Umbilical cord (tissue), 2 donors: ENCODE measurements around the gene RASIP1. TPM values are rescaled to one million over a fixed set of nuclear protein-coding genes. Genes with fewer than 3 reads are reported as not detected.
A peak's percentile ranks its signal among the peaks of the same experiment; 100 is the strongest.
"Not testable (repeated sequence)": the region's sequence is repeated elsewhere in the genome, so short reads cannot be mapped to it uniquely, and the experiment has no call there.

Experiments
- DNase-seq: peaks from one replicate; pipeline ENCODE4 v3.0.0-alpha.2; 2015; ENCODE audit warnings: low spot score
- total RNA-seq: library from RNA; depleted of rRNA; stranded (reverse); fragments of >200 nt; gene quantifications from one replicate; pipeline ENCODE4 v1.2.3, GENCODE V29; 2014; ENCODE audit warnings: low replicate concordance; ENCODE audit not compliant: insufficient read depth

RASIP1 gene
- total RNA-seq, 1 donor from 2014 or later = 3.1 TPM

- no peak for DNase-seq
These were observed 31.9 kb downstream of the RASIP1 start for GRCh38 chr19:48708471-48708870.

DNA sequence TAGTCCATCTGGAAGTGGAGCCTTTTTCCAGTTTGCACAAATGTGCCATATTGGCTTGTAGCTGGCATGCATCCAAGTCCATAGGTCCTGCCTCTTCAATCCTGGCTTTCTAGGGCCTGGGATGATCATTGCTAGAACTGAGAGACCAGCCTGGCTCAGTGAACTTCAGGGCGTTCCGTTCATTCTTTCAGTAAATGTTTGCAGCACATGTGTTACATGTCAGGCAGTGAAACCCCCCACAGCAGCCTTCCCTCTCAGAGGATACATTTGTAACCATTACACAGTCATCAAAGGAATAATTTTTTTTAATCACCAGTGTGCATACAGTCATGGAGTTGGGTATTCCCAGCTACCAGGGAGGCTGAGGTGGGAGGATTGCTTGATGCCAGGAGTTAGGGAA, 35.0 kb downstream of the RASIP1 start:
- DNase-seq = no peak

DNA sequence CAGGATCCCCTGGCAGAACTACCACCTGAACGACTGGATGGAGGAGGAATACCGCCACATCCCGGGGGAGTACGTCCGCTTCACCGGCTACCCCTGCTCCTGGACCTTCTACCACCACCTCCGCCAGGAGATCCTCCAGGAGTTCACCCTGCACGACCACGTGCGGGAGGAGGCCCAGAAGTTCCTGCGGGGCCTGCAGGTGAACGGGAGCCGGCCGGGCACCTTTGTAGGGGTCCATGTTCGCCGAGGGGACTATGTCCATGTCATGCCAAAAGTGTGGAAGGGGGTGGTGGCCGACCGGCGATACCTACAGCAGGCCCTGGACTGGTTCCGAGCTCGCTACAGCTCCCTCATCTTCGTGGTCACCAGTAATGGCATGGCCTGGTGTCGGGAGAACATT, 37.1 kb downstream of the RASIP1 start:
- no peak for DNase-seq

DNA sequence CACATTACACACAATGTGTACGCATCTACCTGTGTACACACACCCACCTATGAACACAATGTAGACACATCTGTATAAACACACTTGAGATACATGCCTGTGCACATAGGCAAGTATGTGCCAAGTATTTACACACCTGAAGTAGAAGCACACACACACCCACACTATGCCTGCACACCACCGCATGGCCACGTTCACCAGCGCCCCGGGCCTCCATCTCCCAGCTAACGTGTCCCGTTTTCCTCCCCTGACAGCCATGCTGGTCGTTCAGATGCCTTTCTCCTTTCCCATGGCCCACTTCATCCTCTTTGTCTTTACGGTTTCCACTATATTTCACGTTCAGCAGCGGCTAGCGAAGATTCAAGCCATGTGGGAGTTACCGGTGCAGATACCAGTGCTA, 37.7 kb downstream of the RASIP1 start:
- DNase-seq = no peak

GRCh38 chr19:48698046-48698445, 42.4 kb downstream of the RASIP1 start:
- DNase-seq = peak; percentile 20

DNA sequence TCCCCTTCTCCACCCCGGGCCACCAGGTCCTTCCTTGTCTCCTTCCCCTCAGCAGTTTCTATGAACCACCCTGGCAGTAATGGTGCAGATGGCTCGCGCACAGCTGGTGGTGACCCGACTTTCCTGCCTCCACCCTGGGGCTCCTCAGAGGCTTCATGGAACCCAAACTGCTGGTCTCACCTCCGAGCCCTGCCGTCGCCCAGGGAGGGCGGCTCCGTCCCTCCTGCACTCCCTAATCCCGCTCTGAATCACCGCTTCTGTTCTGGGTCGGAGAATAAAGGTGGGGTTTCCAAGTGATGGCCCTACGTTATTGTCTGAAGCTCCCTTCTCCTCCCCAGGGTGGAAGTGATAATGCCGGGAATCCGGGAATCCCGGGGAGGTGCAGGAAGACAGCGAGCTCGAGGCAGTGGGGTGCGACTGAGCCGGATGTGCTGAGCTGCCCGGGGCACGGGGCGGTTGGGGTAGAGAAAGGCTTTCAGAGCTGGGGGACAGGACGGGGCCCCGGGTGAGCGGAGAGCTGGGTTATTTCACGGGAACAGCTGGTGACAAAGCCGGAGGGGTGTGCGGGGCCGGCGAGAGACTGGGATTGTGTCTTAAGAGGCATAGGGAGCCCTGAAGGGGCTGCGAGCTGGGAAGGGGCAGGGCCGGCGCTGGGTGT, 43.9 kb downstream of the RASIP1 start:
- no peak for DNase-seq

DNA sequence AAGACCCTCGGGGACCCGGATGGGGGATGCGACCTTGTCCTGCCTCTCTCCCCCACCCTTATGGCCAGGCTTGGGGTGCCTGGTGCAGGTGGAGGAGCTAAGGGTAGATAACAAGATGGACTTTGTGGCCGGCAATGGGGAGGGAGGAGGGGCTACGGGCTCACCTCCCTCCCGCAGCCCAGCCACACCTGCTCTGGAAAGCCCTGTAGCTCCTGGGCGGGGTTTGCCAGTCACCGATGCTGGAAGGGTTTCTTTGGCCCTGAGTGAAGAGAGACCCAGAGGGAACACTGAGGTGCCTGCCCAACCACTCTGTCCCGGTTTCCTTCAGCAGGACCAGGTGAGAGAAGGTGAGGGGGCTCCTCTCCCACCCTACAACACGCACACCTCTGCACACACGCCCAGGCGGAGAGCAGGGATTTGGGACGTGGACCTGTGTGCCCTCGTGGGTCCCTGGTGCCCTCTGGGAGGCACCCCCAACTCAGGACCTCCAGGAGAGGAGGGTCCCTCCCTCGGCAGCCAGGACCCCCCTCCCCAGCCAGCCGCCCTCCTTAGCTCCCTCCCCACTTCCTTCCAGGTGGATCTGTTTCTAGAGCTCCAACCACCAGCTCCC, 44.6 kb downstream of the RASIP1 start, which contains the start of gene FUT2:
Gene FUT2 (plus strand): TSS at position 229 of the 610 bp plus-strand sequence. CDS start 6,986 bp downstream, outside the sequence.
- DNase-seq = no peak

DNA sequence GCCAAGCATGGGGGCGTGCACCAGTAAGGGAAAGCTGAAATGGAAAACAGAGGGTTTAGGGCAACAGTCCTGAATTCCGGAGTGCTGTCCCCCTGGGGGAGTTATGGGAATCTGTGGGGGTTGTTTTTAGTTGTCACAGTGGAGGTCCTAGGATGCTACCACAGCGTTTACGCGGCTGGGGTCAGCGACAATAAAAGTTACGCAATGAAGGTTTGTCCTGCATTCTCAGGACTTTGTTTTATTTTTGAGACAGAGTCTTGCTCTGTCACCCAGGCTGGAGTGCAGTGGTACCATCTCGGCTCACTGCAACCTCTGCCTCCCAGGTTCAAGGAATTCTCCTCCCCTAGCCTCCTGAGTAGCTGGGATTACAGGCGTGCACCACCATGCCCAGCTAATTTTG, 46.8 kb downstream of the RASIP1 start:
- DNase-seq = not testable (repeated sequence)

- DNase-seq = no peak
These were observed 51.0 kb downstream of the RASIP1 start for GRCh38 chr19:48689449-48689848.

DNA sequence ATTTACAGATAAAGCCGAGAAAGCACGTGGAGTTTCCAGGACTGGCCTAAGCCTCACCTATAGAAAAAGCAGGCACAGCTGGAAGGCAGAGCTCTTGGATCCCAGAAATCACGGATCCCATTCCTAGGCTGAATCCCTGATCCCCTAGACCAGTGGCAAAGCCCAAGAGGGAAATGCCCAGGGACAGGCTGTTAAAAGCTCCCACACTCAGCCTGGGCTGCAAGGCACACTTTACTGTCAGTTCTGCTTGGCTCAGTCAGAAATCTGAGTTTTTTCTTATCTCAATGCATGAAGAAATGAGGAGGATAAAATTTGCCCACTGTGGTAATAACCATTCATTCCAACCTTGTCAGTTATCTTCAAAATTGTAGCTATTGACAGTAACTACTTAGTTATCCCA, 52.6 kb downstream of the RASIP1 start:
- no peak for DNase-seq

GRCh38 chr19:48686637-48687036, 53.8 kb downstream of the RASIP1 start:
- not testable (repeated sequence) for DNase-seq

GRCh38 chr19:48686088-48686487, 54.3 kb downstream of the RASIP1 start:
- DNase-seq = no peak

DNA sequence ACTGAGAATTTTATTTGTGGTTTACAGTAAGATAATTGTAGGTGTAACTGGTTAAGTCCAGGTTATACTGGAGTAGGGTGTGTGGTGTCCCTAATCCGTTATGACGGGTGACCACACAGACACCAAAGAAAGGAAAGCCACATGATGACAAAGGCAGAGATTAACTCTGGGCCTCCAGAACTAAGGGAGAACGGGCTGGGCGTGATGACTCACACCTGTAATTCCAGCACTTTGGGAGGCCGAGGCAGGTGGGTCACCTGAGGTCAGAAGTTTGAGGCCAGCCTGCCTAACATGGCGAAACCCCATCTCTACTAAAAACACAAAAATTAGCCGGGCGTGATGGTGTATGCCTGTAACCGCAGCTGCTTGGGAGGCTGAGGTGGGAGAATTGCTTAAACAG, 54.8 kb downstream of the RASIP1 start:
- no peak for DNase-seq

- peak; percentile 81 for DNase-seq
These were observed 57.1 kb downstream of the RASIP1 start for GRCh38 chr19:48683349-48683748.

DNA sequence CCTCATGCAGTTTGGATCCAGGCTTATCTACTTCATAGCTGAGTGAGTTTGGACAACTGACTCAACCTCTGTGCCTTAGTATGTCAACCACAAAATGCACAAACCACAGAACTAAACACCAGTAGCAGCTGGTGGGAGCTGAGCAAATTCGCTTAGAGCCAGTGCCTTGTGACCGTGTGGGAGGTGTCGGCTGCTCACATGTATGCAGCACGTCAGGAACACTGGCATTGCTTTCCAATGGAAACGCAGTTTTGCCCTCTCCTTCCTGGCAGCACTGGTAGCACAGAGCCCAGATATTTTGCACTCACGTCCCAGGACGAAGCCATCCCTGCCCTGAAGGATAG, 59.3 kb downstream of the RASIP1 start:
- no peak for DNase-seq

GRCh38 chr19:48680436-48681126, 59.8 kb downstream of the RASIP1 start:
- no peak for DNase-seq

GRCh38 chr19:48680006-48680405, 60.4 kb downstream of the RASIP1 start:
- DNase-seq = not testable (repeated sequence)

GRCh38 chr19:48678201-48678600, 62.2 kb downstream of the RASIP1 start:
- DNase-seq = no peak

DNA sequence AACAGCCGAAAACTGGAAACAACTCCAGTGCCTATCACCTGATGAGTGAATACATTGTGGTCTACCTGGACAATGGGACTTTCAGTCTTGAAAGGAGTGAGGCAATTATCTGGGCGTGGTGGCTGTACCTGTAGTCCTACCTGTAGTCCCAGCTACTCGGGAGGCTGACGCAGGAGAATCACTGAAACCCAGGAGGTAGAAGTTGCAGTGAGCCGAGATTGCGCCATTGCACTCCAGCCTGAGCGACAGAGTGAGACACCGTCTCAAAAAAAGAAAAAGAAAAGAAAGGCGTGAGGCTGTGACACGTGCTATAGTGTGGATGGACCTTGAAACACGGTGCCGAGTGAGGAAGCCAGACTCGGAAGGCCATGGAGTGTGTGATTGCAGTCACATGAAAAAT, 63.5 kb downstream of the RASIP1 start:
- no peak for DNase-seq

GRCh38 chr19:48676487-48676886, 63.9 kb downstream of the RASIP1 start:
- DNase-seq = no peak

GRCh38 chr19:48674921-48675824, 65.2 kb downstream of the RASIP1 start:
- peak; percentile 84 for DNase-seq
